MCF 10A (cell line): ENCODE data around the gene PALM. TPM values are rescaled to one million over a fixed set of nuclear protein-coding genes. Genes with fewer than 3 reads are reported as not detected.

ENCODE experiments used
- BruUV-seq: library from RNA; stranded (reverse); fragments of 400-500 nt; replicated peaks from 2 replicates; lab custom pipeline; 2021; lab: Mats Ljungman, UMichigan
- CTCF ChIA-PET: fragments of 300-600 bp; sonication (Branson Sonifier 250); formaldehyde crosslinking; extraction: SDS; loops from one replicate; lab custom pipeline; 2021; ENCODE audit warnings: antibody characterized with exemption, inconsistent platforms; lab: Yijun Ruan, JAX
- POLR2A ChIA-PET: fragments of 300-600, 350-650 bp; sonication (Branson Sonifier 250); formaldehyde crosslinking; extraction: SDS; loops from one replicate; lab custom pipeline; 2020; ENCODE audit warnings: antibody characterized with exemption, inconsistent platforms; lab: Yijun Ruan, JAX
- DNase-seq: peaks from one replicate; pipeline ENCODE4 v3.0.0-alpha.2; 2018; ENCODE audit not compliant: unreplicated experiment
- H3K27ac Mint-ChIP-seq: one replicate; pipeline ENCODE4 v1.8.0; 2022; ENCODE audit warnings: mild to moderate bottlenecking, low read depth, mixed read lengths; ENCODE audit not compliant: unreplicated experiment
- H3K27me3 Mint-ChIP-seq: one replicate; pipeline ENCODE4 v1.8.0; 2022; ENCODE audit warnings: mixed read lengths; ENCODE audit not compliant: insufficient read depth, unreplicated experiment
- H3K36me3 Mint-ChIP-seq: one replicate; pipeline ENCODE4 v1.8.0; 2022; ENCODE audit warnings: mild to moderate bottlenecking, moderate library complexity, mixed read lengths; ENCODE audit not compliant: insufficient read depth, unreplicated experiment
- H3K4me1 Mint-ChIP-seq: one replicate; pipeline ENCODE4 v1.8.0; 2022; ENCODE audit warnings: mixed read lengths; ENCODE audit not compliant: insufficient read depth, unreplicated experiment
- H3K4me3 Mint-ChIP-seq: one replicate; pipeline ENCODE4 v1.8.0; 2022; ENCODE audit warnings: mild to moderate bottlenecking, moderate library complexity, mixed read lengths; ENCODE audit not compliant: unreplicated experiment
- H3K9me3 Mint-ChIP-seq: one replicate; pipeline ENCODE4 v1.8.0; 2022; ENCODE audit warnings: mixed read lengths; ENCODE audit not compliant: unreplicated experiment
- intact Hi-C: fragments of 100-400 bp; cut with micrococcal nuclease; formaldehyde crosslinking; loops from 2 replicates; pipeline ENCODE4 v1.14.1; 2022
- total RNA-seq: library from RNA; stranded (reverse); gene quantifications from 2 replicates; pipeline ENCODE4 v1.2.3, GENCODE V29; 2022
- TF ChIP-seq, protein P1 (sequence below): fragments of 200-600 bp; IDR thresholded peaks from one replicate; pipeline ENCODE4 v1.8.0; 2022; ENCODE audit warnings: antibody characterized with exemption, mild to moderate bottlenecking; ENCODE audit not compliant: unreplicated experiment

Gene PALM
- total RNA-seq, 1 experiment from 2014 or later = 0.44 TPM

GRCh38 chr19:782185-782877 lies 73.6 kb downstream of the PALM start:
- ChIA-PET POLR2A (interaction anchor here (0.9 to 3.4 kb wide), 3 partner anchors 14 to 30 kb away, joined by 3 to 16 read pairs (median 6); partner anchors contain the start of gene PTBP1), CTCF (interaction anchor here (0.5 to 0.6 kb wide), 2 partner anchors 56 to 235 kb away, joined by 3 to 6 read pairs; no protein-coding TSS in a partner anchor)
- Mint-ChIP-seq H3K36me3 (peaks cover 16% of the 10 kb centered on the region), H3K9me3 (no peaks in the 10 kb centered on the region), H3K4me3 (peak overlapping the region; percentile 69), H3K27me3 (no peaks in the 10 kb centered on the region), H3K4me1 (peaks cover 8% of the 10 kb centered on the region), H3K27ac (peak overlapping the region; percentile 79)
- intact Hi-C loops = loop anchor here (1.0 kb wide), 1 partner anchor 15 kb away; the partner anchor contains the start of gene PTBP1
- DNase-seq = peak; percentile 79
- no TSS peak for BruUV-seq
- TF ChIP-seq, protein P1, sequence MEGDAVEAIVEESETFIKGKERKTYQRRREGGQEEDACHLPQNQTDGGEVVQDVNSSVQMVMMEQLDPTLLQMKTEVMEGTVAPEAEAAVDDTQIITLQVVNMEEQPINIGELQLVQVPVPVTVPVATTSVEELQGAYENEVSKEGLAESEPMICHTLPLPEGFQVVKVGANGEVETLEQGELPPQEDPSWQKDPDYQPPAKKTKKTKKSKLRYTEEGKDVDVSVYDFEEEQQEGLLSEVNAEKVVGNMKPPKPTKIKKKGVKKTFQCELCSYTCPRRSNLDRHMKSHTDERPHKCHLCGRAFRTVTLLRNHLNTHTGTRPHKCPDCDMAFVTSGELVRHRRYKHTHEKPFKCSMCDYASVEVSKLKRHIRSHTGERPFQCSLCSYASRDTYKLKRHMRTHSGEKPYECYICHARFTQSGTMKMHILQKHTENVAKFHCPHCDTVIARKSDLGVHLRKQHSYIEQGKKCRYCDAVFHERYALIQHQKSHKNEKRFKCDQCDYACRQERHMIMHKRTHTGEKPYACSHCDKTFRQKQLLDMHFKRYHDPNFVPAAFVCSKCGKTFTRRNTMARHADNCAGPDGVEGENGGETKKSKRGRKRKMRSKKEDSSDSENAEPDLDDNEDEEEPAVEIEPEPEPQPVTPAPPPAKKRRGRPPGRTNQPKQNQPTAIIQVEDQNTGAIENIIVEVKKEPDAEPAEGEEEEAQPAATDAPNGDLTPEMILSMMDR = no peak

GRCh38 chr19:782878-783668 lies 74.3 kb downstream of the PALM start:
- Mint-ChIP-seq H3K27me3 (no peaks in the 10 kb centered on the region), H3K4me1 (peaks cover 8% of the 10 kb centered on the region), H3K9me3 (no peaks in the 10 kb centered on the region), H3K4me3 (peak overlapping the region; percentile 69), H3K27ac (peak overlapping the region; percentile 79), H3K36me3 (peaks cover 16% of the 10 kb centered on the region)
- POLR2A ChIA-PET = interaction anchor here (0.6 to 3.4 kb wide), 4 partner anchors 8 to 176 kb away, joined by 3 to 16 read pairs (median 4); partner anchors contain the start of gene PTBP1
- DNase-seq = no peak
- TF ChIP-seq, protein P1 = no peak
- intact Hi-C loops = loop anchor here (1.0 kb wide), 1 partner anchor 14 kb away; the partner anchor contains the start of gene PTBP1
- CTCF ChIA-PET = interaction anchor here (0.5 to 0.6 kb wide), 2 partner anchors 14 to 78 kb away, joined by 3 to 4 read pairs; no protein-coding TSS in a partner anchor
- no TSS peak for BruUV-seq

- Mint-ChIP-seq H3K27ac (no peak overlapping the region), H3K9me3 (no peaks in the 10 kb centered on the region), H3K4me3 (no peak overlapping the region), H3K36me3 (peaks cover 10% of the 10 kb centered on the region), H3K27me3 (no peaks in the 10 kb centered on the region), H3K4me1 (peaks cover 7% of the 10 kb centered on the region)
- no peak for DNase-seq
- intact Hi-C loops = no loop called here
- TF ChIP-seq, protein P1 = no peak
- POLR2A ChIA-PET = interaction anchor here (1.7 to 3.4 kb wide), 2 partner anchors 12 kb away, joined by 9 to 16 read pairs; partner anchors contain the start of gene PTBP1
- CTCF ChIA-PET = interaction anchor here (0.6 to 1.1 kb wide), 2 partner anchors 11 to 109 kb away, joined by 3 to 5 read pairs; no protein-coding TSS in a partner anchor
- no TSS peak for BruUV-seq
These were observed 75.8 kb downstream of the PALM start for GRCh38 chr19:784541-784940.
